PC-9 (cell line): ENCODE data around the gene MYBPHL. TPM values are rescaled to one million over a fixed set of nuclear protein-coding genes. Genes with fewer than 3 reads are reported as not detected.

ENCODE experiments used
- BruUV-seq: library from RNA; stranded (reverse); fragments of 400-500 nt; replicated peaks from 2 replicates; lab custom pipeline; 2021; lab: Mats Ljungman, UMichigan
- CTCF ChIA-PET: fragments of 300-600 bp; sonication (Branson Sonifier 250); formaldehyde crosslinking; loops from one replicate; lab custom pipeline; 2022; ENCODE audit warnings: antibody characterized with exemption; lab: Charles Lee
- POLR2A ChIA-PET: fragments of 300-600 bp; sonication (Branson Sonifier 250); formaldehyde crosslinking; loops from one replicate; lab custom pipeline; 2022; ENCODE audit warnings: antibody characterized with exemption; ENCODE audit not compliant: unreplicated experiment; lab: Charles Lee
- DNase-seq, 2 experiments: peaks; one replicate each; pipeline versions ENCODE4 v3.0.0 to v3.0.0-alpha.2; 2015 to 2022; ENCODE audit warnings: mixed read lengths in 1 of 2
- H2AFZ ChIP-seq: fragments of 200-600 bp; sonication (generic); 2 replicates; pipeline ENCODE4 v1.8.1; 2017; ENCODE audit warnings: antibody characterized with exemption
- H3F3A ChIP-seq: fragments of 200-600 bp; sonication (generic); 2 replicates; pipeline ENCODE4 v1.8.1; 2017; ENCODE audit warnings: antibody characterized with exemption, mild to moderate bottlenecking, low read depth; ENCODE audit not compliant: insufficient read depth
- H3K27ac ChIP-seq: fragments of 200-600 bp; sonication (generic); 2 replicates; pipeline ENCODE4 v1.6.1; 2016; ENCODE audit warnings: mixed run types
- H3K27me3 ChIP-seq: fragments of 200-600 bp; sonication (generic); 2 replicates; pipeline ENCODE4 v1.6.1; 2016; ENCODE audit warnings: low read depth, mixed run types; ENCODE audit not compliant: insufficient read depth
- H3K36me3 ChIP-seq: fragments of 200-600 bp; sonication (generic); 2 replicates; pipeline ENCODE4 v1.6.1; 2016; ENCODE audit warnings: low read depth, mixed run types
- H3K4me1 ChIP-seq: fragments of 200-600 bp; sonication (generic); replicated peaks from 2 replicates; pipeline ENCODE4 v1.6.1; 2016; ENCODE audit warnings: mixed run types; ENCODE audit not compliant: insufficient read depth
- H3K4me2 ChIP-seq: fragments of 200-600 bp; sonication (generic); 2 replicates; pipeline ENCODE4 v1.6.1; 2017; ENCODE audit warnings: mixed run types
- H3K4me3 ChIP-seq: fragments of 200-600 bp; sonication (generic); 2 replicates; pipeline ENCODE4 v1.6.1; 2016; ENCODE audit warnings: mixed run types
- H3K79me2 ChIP-seq: fragments of 200-600 bp; sonication (generic); 2 replicates; pipeline ENCODE4 v1.6.1; 2017; ENCODE audit warnings: low read depth, mixed run types
- H3K9me2 ChIP-seq: fragments of 200-600 bp; sonication (generic); 2 replicates; pipeline ENCODE4 v1.8.1; 2017; ENCODE audit warnings: mild to moderate bottlenecking; ENCODE audit not compliant: insufficient read depth
- H3K9me3 ChIP-seq: fragments of 200-600 bp; sonication (generic); 2 replicates; pipeline ENCODE4 v1.8.1; 2016; ENCODE audit warnings: low read depth; ENCODE audit not compliant: insufficient read depth
- H4K20me1 ChIP-seq: fragments of 200-600 bp; sonication (generic); 2 replicates; pipeline ENCODE4 v1.8.1; 2017; ENCODE audit not compliant: insufficient read depth
- CTCF ChIP-seq: fragments of 200-600 bp; sonication (generic); conservative IDR thresholded peaks from 2 replicates; pipeline ENCODE4 v1.6.1; 2017; ENCODE audit warnings: mixed run types, antibody characterized with exemption, mild to moderate bottlenecking, moderate library complexity
- EZH2 ChIP-seq: fragments of 200-600 bp; sonication (generic); IDR thresholded peaks from 2 replicates; pipeline ENCODE4 v1.8.0; 2017; ENCODE audit warnings: antibody characterized with exemption, low read depth
- intact Hi-C: fragments of 100-400 bp; cut with micrococcal nuclease; formaldehyde crosslinking; loops from one replicate; pipeline ENCODE4 v1.10.0; 2022; ENCODE audit not compliant: unreplicated experiment
- total RNA-seq: library from RNA; stranded (reverse); gene quantifications from 2 replicates; pipeline ENCODE4 v1.2.3, GENCODE V29; 2021

The MYBPHL gene
- total RNA-seq, 1 experiment from 2014 or later, result not detected

- intact Hi-C loops, result no loop called here
- Histone ChIP-seq H3K27ac (no peak overlapping the region), H3F3A (0 out of 2 replicates have a peak, but pooled peaks cover 7% of the 10 kb centered on the region), H3K4me1 (0 out of 2 replicates have a peak, but pooled peaks cover 4% of the 10 kb centered on the region), H4K20me1 (no peaks in the 10 kb centered on the region), H3K9me3 (no peaks in the 10 kb centered on the region), H2AFZ (no peak overlapping the region), H3K9me2 (no peaks in the 10 kb centered on the region), H3K36me3 (no peaks in the 10 kb centered on the region), H3K79me2 (no peaks in the 10 kb centered on the region), H3K27me3 (no peaks in the 10 kb centered on the region), H3K4me2 (no peak overlapping the region), H3K4me3 (no peak overlapping the region)
- TF ChIP-seq EZH2, result no peak
- no peak for TF ChIP-seq CTCF
- BruUV-seq, result no TSS peak
- POLR2A ChIA-PET, result no interaction called here
- CTCF ChIA-PET, result no interaction called here
- peak; percentile 42 to 67 for DNase-seq
These were observed 7.9 kb downstream of the MYBPHL start for GRCh38 chr1:109298666-109299557.

GRCh38 chr1:109296782-109297181 lies 10.0 kb downstream of the MYBPHL start:
- H3K4me2 ChIP-seq, result no peak overlapping the region
- no peak for TF ChIP-seq EZH2
- TF ChIP-seq CTCF, result no peak
- no peaks in the 10 kb centered on the region for H3K9me3 ChIP-seq
- H3K79me2 ChIP-seq, result no peaks in the 10 kb centered on the region
- no peaks in the 10 kb centered on the region for H3K27me3 ChIP-seq
- no peak for DNase-seq
- no peaks in the 10 kb centered on the region for H3K9me2 ChIP-seq
- no peak overlapping the region for H2AFZ ChIP-seq
- no peak overlapping the region for H3K27ac ChIP-seq
- CTCF ChIA-PET, result no interaction called here
- H4K20me1 ChIP-seq, result no peaks in the 10 kb centered on the region
- H3K4me1 ChIP-seq, result 0 out of 2 replicates have a peak, but pooled peaks cover 7% of the 10 kb centered on the region
- intact Hi-C loops, result no loop called here
- no TSS peak for BruUV-seq
- 0 out of 2 replicates have a peak, but pooled peaks cover 7% of the 10 kb centered on the region for H3F3A ChIP-seq
- no peak overlapping the region for H3K4me3 ChIP-seq
- no peaks in the 10 kb centered on the region for H3K36me3 ChIP-seq
- POLR2A ChIA-PET, result no interaction called here

- Histone ChIP-seq H3K27me3 (no peaks in the 10 kb centered on the region), H3K9me3 (no peaks in the 10 kb centered on the region), H3K4me2 (no peak overlapping the region), H3K9me2 (no peaks in the 10 kb centered on the region), H3K4me3 (no peak overlapping the region), H3F3A (0 out of 2 replicates have a peak, but pooled peaks cover 7% of the 10 kb centered on the region), H4K20me1 (no peaks in the 10 kb centered on the region), H2AFZ (no peak overlapping the region), H3K79me2 (no peaks in the 10 kb centered on the region), H3K27ac (no peak overlapping the region), H3K36me3 (no peaks in the 10 kb centered on the region), H3K4me1 (0 out of 2 replicates have a peak, but pooled peaks cover 7% of the 10 kb centered on the region)
- POLR2A ChIA-PET, result no interaction called here
- intact Hi-C loops, result no loop called here
- CTCF ChIA-PET, result interaction anchor here (0.6 kb wide), 1 partner anchor 736 kb away, joined by 10 read pairs; no protein-coding TSS in a partner anchor
- BruUV-seq, result no TSS peak
- TF ChIP-seq EZH2 (no peak), CTCF (no peak)
- DNase-seq, result no peak
These were observed 10.9 kb downstream of the MYBPHL start for GRCh38 chr1:109295712-109296415.
